Left lobe of liver (tissue), 2 donors: ENCODE data around the gene GPR162. TPM values are rescaled to one million over a fixed set of nuclear protein-coding genes. Genes with fewer than 3 reads are reported as not detected.

Source experiments
- ATAC-seq: fragments of 200-7000 bp; cut with Tn5 transposase; one replicate; pipeline ENCODE4 v1.9.1; 2020; ENCODE audit warnings: mild to moderate bottlenecking, moderate library complexity
- DNase-seq: peaks from one replicate; pipeline ENCODE4 v3.0.0-alpha.2; 2020; ENCODE audit warnings: low spot score
- total RNA-seq: library from RNA; stranded (reverse); gene quantifications from one replicate; pipeline ENCODE4 v1.2.1, GENCODE V29; 2021
- donor health status: DM: no; HTN: no; CAD: no; lungs with moderate emphysema.
- donor health status: DM: no; HTN: yes; CAD: no.

Gene GPR162
- total RNA-seq, 1 donor from 2014 or later: 1.3 TPM

- DNase-seq: no peak
- ATAC-seq: no peak
These were observed 11.7 kb downstream of the GPR162 start for GRCh38 chr12:6833189-6833890.

GRCh38 chr12:6834254-6834653, 12.6 kb downstream of the GPR162 start:
- DNase-seq (no peak), ATAC-seq (no peak)

- DNase-seq (no peak), ATAC-seq (no peak)
These were observed 13.3 kb downstream of the GPR162 start for GRCh38 chr12:6834873-6835272.

- no peak for ATAC-seq
- no peak for DNase-seq
These were observed 15.2 kb downstream of the GPR162 start for GRCh38 chr12:6836851-6837250.

GRCh38 chr12:6837370-6838060, 15.9 kb downstream of the GPR162 start:
- no peak for ATAC-seq
- DNase-seq: no peak

GRCh38 chr12:6838854-6839253, 17.2 kb downstream of the GPR162 start:
- no peak for ATAC-seq
- no peak for DNase-seq

- DNase-seq (no peak), ATAC-seq (no peak)
These were observed 18.0 kb downstream of the GPR162 start for GRCh38 chr12:6839482-6840201.

GRCh38 chr12:6840330-6840729, 18.7 kb downstream of the GPR162 start:
- DNase-seq (no peak), ATAC-seq (no peak)

GRCh38 chr12:6840761-6841515, 19.3 kb downstream of the GPR162 start, which contains the start of gene GNB3:
Gene GNB3, plus strand, starts transcription at chr12:6840925. Its CDS starts 363 bp downstream, at chr12:6841288.
- DNase-seq (no peak), ATAC-seq (no peak)

GRCh38 chr12:6842075-6842474, 20.5 kb downstream of the GPR162 start:
- no peak for DNase-seq
- ATAC-seq: no peak

- ATAC-seq (peak; percentile 56), DNase-seq (no peak)
These were observed 21.7 kb downstream of the GPR162 start for GRCh38 chr12:6843118-6843902.

GRCh38 chr12:6845395-6845794, 23.8 kb downstream of the GPR162 start:
- DNase-seq (no peak), ATAC-seq (no peak)

GRCh38 chr12:6846316-6846869, 24.8 kb downstream of the GPR162 start:
- ATAC-seq: no peak
- DNase-seq: no peak

GRCh38 chr12:6847676-6848075, 26.1 kb downstream of the GPR162 start:
- ATAC-seq: no peak
- no peak for DNase-seq

- no peak for ATAC-seq
- no peak for DNase-seq
These were observed 27.8 kb downstream of the GPR162 start for GRCh38 chr12:6849427-6849826.

GRCh38 chr12:6849976-6850560, 28.4 kb downstream of the GPR162 start:
- DNase-seq (no peak), ATAC-seq (no peak)

GRCh38 chr12:6850796-6851152, 29.2 kb downstream of the GPR162 start:
- no peak for ATAC-seq
- peak; percentile 59 for DNase-seq

- DNase-seq (peak; percentile 97), ATAC-seq (peak; percentile 74)
These were observed 29.7 kb downstream of the GPR162 start, which contains the start of gene CDCA3 for GRCh38 chr12:6851153-6851920. Gene CDCA3, minus strand, starts transcription at chr12:6851286. Its CDS starts 334 bp downstream, at chr12:6850952.
